ENCODE results near the gene TAF1C.

Gene TAF1C

GRCh38 chr16:84137769-84138357, 49.0 kb downstream of the TAF1C start:
- POLR2A ChIA-PET, result interaction anchor here (1.7 kb wide), 1 partner anchor 21 kb away, joined by 5 read pairs; the partner anchor contains the start of gene MBTPS1

GRCh38 chr16:84137287-84137686, 49.6 kb downstream of the TAF1C start:
- ChIA-PET CTCF (interaction anchor here (0.8 to 2.4 kb wide), 5 partner anchors 20 to 53 kb away, joined by 3 to 9 read pairs (median 6); partner anchors contain the start of genes MBTPS1 and TAF1C), POLR2A (no interaction called here)
- no peak for DNase-seq (ENCODE audit: extremely low spot score)
- TF ChIP-seq, protein P1, sequence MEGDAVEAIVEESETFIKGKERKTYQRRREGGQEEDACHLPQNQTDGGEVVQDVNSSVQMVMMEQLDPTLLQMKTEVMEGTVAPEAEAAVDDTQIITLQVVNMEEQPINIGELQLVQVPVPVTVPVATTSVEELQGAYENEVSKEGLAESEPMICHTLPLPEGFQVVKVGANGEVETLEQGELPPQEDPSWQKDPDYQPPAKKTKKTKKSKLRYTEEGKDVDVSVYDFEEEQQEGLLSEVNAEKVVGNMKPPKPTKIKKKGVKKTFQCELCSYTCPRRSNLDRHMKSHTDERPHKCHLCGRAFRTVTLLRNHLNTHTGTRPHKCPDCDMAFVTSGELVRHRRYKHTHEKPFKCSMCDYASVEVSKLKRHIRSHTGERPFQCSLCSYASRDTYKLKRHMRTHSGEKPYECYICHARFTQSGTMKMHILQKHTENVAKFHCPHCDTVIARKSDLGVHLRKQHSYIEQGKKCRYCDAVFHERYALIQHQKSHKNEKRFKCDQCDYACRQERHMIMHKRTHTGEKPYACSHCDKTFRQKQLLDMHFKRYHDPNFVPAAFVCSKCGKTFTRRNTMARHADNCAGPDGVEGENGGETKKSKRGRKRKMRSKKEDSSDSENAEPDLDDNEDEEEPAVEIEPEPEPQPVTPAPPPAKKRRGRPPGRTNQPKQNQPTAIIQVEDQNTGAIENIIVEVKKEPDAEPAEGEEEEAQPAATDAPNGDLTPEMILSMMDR (IDR thresholded peaks at IDR 0.05; ENCODE audit: control extremely low read depth, extremely low read depth, low read depth, missing control alignments), result no peak

More at GRCh38 chr16:84137769-84138357, 49.0 kb downstream of the TAF1C start:
- no peak for DNase-seq (ENCODE audit: extremely low spot score)
- CTCF ChIA-PET, result interaction anchor here (0.8 to 2.4 kb wide), 5 partner anchors 21 to 53 kb away, joined by 3 to 9 read pairs (median 6); partner anchors contain the start of genes MBTPS1 and TAF1C
- TF ChIP-seq, protein P1 (IDR thresholded peaks at IDR 0.05; ENCODE audit: control extremely low read depth, extremely low read depth, low read depth, missing control alignments), result no peak

- ChIA-PET CTCF (interaction anchor here (1.0 to 1.5 kb wide), 3 partner anchors 9 to 50 kb away, joined by 3 to 4 read pairs (median 4); partner anchors contain the start of genes DNAAF1, HSDL1, MBTPS1 and TAF1C), POLR2A (no interaction called here)
- DNase-seq (ENCODE audit: extremely low spot score), result no peak
- TF ChIP-seq, protein P1 (IDR thresholded peaks at IDR 0.05; ENCODE audit: control extremely low read depth, extremely low read depth, low read depth, missing control alignments), result no peak
Measured at GRCh38 chr16:84136331-84137125, 50.3 kb downstream of the TAF1C start.

DNA sequence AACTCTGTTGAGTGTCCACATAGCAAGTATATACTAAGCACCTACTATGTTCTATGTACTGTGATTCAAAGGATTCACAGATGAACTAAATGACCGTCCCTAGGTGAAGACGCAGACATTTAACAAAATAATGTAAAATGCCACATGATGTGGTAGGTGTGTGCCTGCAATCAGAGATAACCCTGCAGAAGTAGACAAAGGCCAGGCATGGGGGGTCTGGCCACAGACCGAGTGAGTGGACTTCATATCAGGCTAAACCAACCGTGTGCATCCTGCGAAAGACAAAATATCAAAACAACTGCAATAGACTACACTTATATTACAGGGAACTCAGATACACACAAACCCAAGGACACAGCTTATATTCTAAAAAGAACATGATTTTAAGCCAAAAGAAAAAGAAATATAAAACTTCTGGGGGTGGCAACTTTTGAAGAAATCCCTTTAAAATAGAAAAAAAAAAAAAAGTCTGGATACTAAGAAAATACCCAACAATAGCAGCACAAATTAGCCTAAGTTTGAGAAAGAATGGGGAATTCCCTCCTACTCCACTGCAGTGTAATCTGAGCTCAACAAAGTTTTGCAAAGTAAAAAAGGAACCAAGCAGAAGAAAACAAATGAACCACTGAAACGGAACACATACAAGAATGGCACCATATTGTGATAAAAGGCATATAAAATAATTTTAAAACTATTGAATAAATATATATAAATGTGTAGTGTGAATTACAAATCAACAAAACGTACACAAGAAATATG, 54.2 kb downstream of the TAF1C start:
- POLR2A ChIA-PET, result interaction anchor here (0.6 kb wide), 1 partner anchor 20 kb away, joined by 6 read pairs; no protein-coding TSS in a partner anchor
- TF ChIP-seq, protein P1 (IDR thresholded peaks at IDR 0.05; ENCODE audit: control extremely low read depth, extremely low read depth, low read depth, missing control alignments), result no peak
- CTCF ChIA-PET, result interaction anchor here (0.6 to 3.5 kb wide), 6 partner anchors 8 to 70 kb away, joined by 3 to 18 read pairs (median 4); partner anchors contain the start of genes MBTPS1 and TAF1C
- DNase-seq (ENCODE audit: extremely low spot score), result peak; percentile 35

GRCh38 chr16:84131117-84131516, 55.7 kb downstream of the TAF1C start:
- ChIA-PET CTCF (interaction anchor here (0.6 to 3.5 kb wide), 3 partner anchors 10 to 20 kb away, joined by 3 to 18 read pairs (median 3); partner anchors contain the start of gene MBTPS1), POLR2A (no interaction called here)
- TF ChIP-seq, protein P1 (IDR thresholded peaks at IDR 0.05; ENCODE audit: control extremely low read depth, extremely low read depth, low read depth, missing control alignments), result no peak
- no peak for DNase-seq (ENCODE audit: extremely low spot score)
